ENCODE data around the gene ATP10B. TPM values are rescaled to one million over a fixed set of nuclear protein-coding genes. Genes with fewer than 3 reads are reported as not detected.

ATP10B gene
- total and polyA plus RNA-seq, 2 of the 8 experiments (the other 6 are each of a cell fraction or from before 2014, with no cell fraction given): 0.06 to 0.11 TPM

DNA sequence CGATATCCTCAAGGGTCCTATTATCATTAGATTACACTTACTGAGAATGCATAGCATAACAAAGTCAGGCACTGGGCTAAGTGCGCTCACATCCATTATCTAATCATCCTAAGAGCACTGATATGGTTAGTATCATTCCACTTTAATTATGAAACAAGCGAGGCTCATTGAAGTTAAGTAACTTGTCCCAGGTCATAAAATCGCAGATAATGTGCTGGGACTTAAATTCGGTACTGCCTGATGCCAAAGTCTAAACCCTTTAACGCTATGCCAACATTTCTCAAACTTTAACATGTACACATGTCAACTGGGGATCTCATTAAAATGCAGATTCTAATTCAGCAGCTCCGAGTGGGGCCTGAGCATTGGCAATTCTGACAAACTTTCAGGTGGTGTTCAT is 225.7 kb downstream of the ATP10B start:
- Histone ChIP-seq H3K23me2 (ENCODE audit: low read depth, low read length) (no peaks in the 10 kb centered on the region), H3K79me1 (ENCODE audit: low read depth, low read length) (no peaks in the 10 kb centered on the region), H2BK12ac (ENCODE audit: low read depth, low read length) (no peak overlapping the region), H3K56ac (replicated peaks; ENCODE audit: insufficient read length, low read depth, low read length) (no peak overlapping the region), H3K36me3 (ENCODE audit: control insufficient read depth in 2 of 4, insufficient read depth in 4 of 4, low read length in 3 of 4) (no peaks in the 10 kb centered on the region), H2AK5ac (ENCODE audit: low read depth, low read length) (no peak overlapping the region), H3K4me3 (ENCODE audit: extremely low read depth in 1 of 4, insufficient read depth in 2 of 4, low read depth in 3 of 4, low read length in 4 of 4) (no peak overlapping the region), H3K27ac (ENCODE audit: low read depth, low read length) (no peak overlapping the region), H4K5ac (ENCODE audit: insufficient read length, low read depth, low read length) (no peak overlapping the region), H3K4me2 (ENCODE audit: insufficient read depth in 1 of 2, low read depth in 2 of 2, low read length in 2 of 2) (no peak overlapping the region), H2BK5ac (ENCODE audit: low read depth, low read length) (no peak overlapping the region), H3K27me3 (replicated peaks in 1 of 4; ENCODE audit: control insufficient read depth in 3 of 4, extremely low read depth in 1 of 4, insufficient read depth in 3 of 4, low read length in 3 of 4) (no peaks in the 10 kb centered on the region), H3K9me3 (ENCODE audit: insufficient read depth in 2 of 2, low read depth in 1 of 2, low read length in 1 of 2) (no peaks in the 10 kb centered on the region), H3K9ac (replicated peaks in 1 of 4; ENCODE audit: extremely low read depth in 1 of 4, low read depth in 3 of 4, low read length in 3 of 4) (no peak overlapping the region), H3K79me2 (ENCODE audit: control insufficient read depth in 1 of 2, insufficient read depth in 2 of 2, low read length in 2 of 2) (no peaks in the 10 kb centered on the region), H2BK20ac (ENCODE audit: low read length) (no peak overlapping the region), H2BK15ac (ENCODE audit: low read length) (no peak overlapping the region), H3K23ac (ENCODE audit: insufficient read length) (no peak overlapping the region), H3K4ac (replicated peaks; ENCODE audit: insufficient read length, low read depth, low read length) (no peak overlapping the region), H2AFZ (ENCODE audit: low read length) (no peak overlapping the region), H2BK120ac (replicated peaks; ENCODE audit: low read depth, low read length) (no peak overlapping the region), H4K91ac (replicated peaks; ENCODE audit: insufficient read length, low read length) (no peak overlapping the region), H3K4me1 (replicated peaks in 1 of 4; ENCODE audit: control insufficient read depth in 3 of 4, insufficient read depth in 4 of 4, low read length in 3 of 4) (0 out of 7 replicates have a peak, but pooled peaks cover 0 to 3% (median 0%) of the 10 kb centered on the region in 4 experiments), H4K8ac (ENCODE audit: extremely low read depth, insufficient read depth, low read length) (no peak overlapping the region), H4K20me1 (replicated peaks in 1 of 2; ENCODE audit: control insufficient read depth in 1 of 2, insufficient read depth in 2 of 2, low read length in 2 of 2) (no peaks in the 10 kb centered on the region), H3K18ac (ENCODE audit: extremely low read depth, low read length) (no peak overlapping the region), H3K14ac (ENCODE audit: insufficient read length) (no peak overlapping the region)
- FAIRE-seq (no peak), DNase-seq (ENCODE audit: low read depth in 1 of 2, low spot score in 2 of 2) (no peak)
- TF ChIP-seq YY1 (IDR thresholded peaks at IDR 0.05; ENCODE audit: low read depth, low read length) (no peak), RNF2 (IDR thresholded peaks at IDR 0.05; ENCODE audit: borderline replicate concordance, low read depth, low read length, missing control alignments, poor library complexity, severe bottlenecking) (no peak), EP300 (IDR thresholded peaks at IDR 0.05; ENCODE audit: borderline replicate concordance in 1 of 2, low read depth in 2 of 2, low read length in 2 of 2) (no peak), SAP30 (IDR thresholded peaks at IDR 0.05; ENCODE audit: insufficient read depth, insufficient replicate concordance, low read length) (no peak), PHF8 (conservative IDR thresholded peaks at IDR 0.05; ENCODE audit: low read depth, low read length) (no peak), TAF1 (IDR thresholded peaks at IDR 0.05; ENCODE audit: low read depth, low read length) (no peak), RBBP5 (IDR thresholded peaks at IDR 0.05; ENCODE audit: borderline replicate concordance, low read depth, low read length) (no peak)
- CTCF ChIA-PET (ENCODE audit: partially characterized antibody): interaction anchor here (0.9 to 2.4 kb wide), 5 partner anchors 13 to 187 kb away, joined by 3 to 9 read pairs (median 3); no protein-coding TSS in a partner anchor
- POLR2A ChIA-PET (ENCODE audit: partially characterized antibody): no interaction called here
- 80% methylated on average over 7 of the region's 7 CpGs; no CpG with 5 or more reads in 1 of the 2 experiments for WGBS, 2 experiments (ENCODE audit: extremely low coverage in 1 of 2, insufficient coverage in 1 of 2, insufficient read length in 1 of 2, insufficient replicate concordance in 2 of 2, low coverage in 1 of 2, low lambda C conversion rate in 2 of 2, missing lambda C conversion rate in 1 of 2)

Measured in H1 (cell line).